HG03575 (cell line): ENCODE measurements around the gene FGD6.

Experiments
- ATAC-seq: cut with Tn5 transposase; IDR thresholded peaks from one replicate; pipeline ENCODE4 v1.9.1; 2021; ENCODE audit not compliant: unreplicated experiment, insufficient number of reproducible peaks, low FRiP score; ENCODE audit errors: extremely low read depth

Gene FGD6

GRCh38 chr12:95066091-95066855 lies 151.0 kb downstream of the FGD6 start:
- no peak for ATAC-seq

- no peak for ATAC-seq
These were observed 156.3 kb downstream of the FGD6 start for GRCh38 chr12:95060951-95061350.

- no peak for ATAC-seq
These were observed 157.3 kb downstream of the FGD6 start for GRCh38 chr12:95059984-95060383.

GRCh38 chr12:95057424-95057823 lies 159.8 kb downstream of the FGD6 start:
- no peak for ATAC-seq

- no peak for ATAC-seq
These were observed 162.2 kb downstream of the FGD6 start for GRCh38 chr12:95055057-95055456.

- no peak for ATAC-seq
These were observed 163.1 kb downstream of the FGD6 start for GRCh38 chr12:95054206-95054605.

GRCh38 chr12:95051241-95051640 lies 166.0 kb downstream of the FGD6 start:
- ATAC-seq: no peak

- no peak for ATAC-seq
These were observed 179.4 kb downstream of the FGD6 start for GRCh38 chr12:95037906-95038305.

- ATAC-seq: no peak
These were observed 182.5 kb downstream of the FGD6 start for GRCh38 chr12:95034750-95035149.
